HG03432 (cell line): Measurements from ENCODE around the gene GSG1L.

Experiments used
- ATAC-seq: cut with Tn5 transposase; IDR thresholded peaks from one replicate; pipeline ENCODE4 v1.9.1; 2021; ENCODE audit warnings: mild to moderate bottlenecking, moderate library complexity; ENCODE audit not compliant: unreplicated experiment

GSG1L gene

DNA sequence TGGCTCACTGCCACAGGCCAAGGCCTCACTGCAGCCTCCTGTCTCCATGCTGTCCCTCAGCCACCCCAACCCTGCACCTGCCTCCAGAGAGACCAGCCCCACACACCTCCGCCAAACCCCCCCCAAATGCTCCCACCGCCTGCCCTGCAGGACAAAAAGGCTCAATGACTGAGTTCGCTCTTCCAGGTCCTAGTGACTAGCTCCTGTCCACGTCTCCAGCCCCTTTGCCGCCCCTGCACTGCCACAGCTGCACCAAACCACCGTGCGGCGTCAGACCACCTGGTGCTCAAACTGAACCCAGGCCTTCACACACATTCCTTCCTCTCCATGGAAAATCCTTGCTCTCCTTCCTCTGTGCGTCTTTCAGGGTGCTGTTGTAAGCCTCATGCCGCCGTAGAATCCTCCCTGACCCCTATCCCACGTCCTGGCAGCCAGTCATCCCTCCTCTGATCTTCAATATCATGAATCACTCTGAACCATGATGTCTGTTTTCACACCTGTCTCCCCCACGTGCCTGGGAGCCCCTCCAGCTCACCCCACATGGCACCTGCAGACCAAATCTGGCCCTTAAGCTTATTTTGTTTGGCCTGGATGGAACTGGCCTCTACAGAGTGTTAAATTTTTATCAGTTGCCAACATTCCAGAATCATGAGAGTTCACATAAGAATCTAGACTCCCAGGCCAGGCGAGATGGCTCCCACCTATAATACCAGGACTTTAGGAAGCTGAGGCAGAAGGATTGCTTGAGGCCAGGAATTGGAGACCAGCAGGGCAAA is 4.3 kb upstream of the GSG1L start:
- no peak for ATAC-seq

DNA sequence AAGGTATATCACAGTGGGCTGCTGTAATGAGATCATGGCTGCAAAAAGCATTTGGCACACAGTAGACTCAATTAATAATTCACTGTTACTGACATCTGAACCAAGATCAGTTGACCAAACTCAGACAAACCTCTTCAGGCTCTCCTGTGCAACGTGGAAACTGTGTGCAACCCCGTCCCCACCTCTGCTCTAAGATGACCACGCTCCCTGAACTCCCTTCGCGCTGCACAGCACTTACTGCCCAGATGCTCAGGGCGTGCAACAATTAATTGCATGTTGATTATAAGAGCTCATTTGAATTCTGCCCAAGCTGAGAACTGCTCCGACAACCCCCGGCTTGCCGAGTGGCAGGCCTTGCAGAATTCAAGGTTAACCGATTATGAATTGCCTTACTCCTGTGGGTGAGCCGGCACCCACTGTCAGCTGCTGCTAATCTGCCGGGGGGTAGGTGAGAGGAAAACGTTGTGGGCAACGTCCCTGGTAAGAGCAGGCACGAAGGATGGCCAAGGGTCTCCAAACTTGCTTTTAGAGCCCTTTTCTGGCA is 1.3 kb upstream of the GSG1L start:
- ATAC-seq, result no peak

DNA sequence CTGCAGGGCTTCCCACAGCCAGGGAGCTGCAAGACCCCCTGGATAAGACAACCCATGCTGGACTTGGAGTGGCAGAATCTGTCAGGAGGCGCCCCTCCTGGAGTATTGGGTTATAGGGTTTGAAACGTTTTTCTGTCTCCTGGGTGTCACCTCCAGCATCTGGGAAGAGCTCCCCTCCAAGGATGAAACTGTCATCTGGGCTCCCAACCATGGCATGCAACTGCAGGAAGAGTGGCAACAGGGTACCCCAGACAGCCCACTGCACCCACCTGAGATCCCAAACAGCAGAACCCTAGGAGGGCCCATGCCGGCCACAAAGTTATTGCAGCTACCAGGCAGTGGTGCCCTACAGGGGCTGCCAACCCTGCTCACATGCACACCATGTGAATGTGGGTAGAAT is 636 bp upstream of the GSG1L start:
- ATAC-seq, result no peak

DNA sequence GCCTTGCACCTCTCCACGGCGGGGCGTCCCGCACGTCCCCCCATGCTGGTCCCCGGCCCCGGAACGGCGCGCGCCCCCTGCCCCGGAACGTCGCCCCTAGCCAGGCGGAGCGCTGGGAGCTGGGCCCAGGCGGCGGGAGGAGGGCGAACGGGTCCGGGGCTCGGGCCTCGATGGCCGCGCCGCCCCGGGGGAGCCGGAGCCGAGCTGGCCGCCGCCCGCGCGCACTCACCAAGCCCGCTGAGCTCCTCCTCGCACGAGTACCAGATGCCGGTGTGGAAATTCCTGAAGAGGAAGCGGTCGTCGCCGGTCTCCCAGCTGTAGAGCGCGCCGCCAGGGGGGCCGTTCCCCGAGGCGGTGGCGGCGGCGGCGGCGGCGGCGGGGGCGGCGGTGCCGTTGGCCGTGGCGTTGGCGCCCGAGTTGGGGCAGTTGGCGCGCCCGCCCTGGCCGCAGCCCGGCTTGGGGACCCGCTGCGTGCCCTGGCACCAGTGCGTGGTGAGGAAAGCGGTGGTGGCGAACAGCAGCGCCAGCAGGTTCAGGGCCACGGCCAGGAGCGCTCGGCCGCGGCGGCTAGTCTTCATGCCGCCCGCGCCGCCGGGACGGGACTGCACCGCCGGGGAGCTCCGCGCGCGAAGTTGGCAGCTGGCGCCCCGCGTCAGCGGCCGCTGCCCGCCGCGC is 530 bp downstream of the GSG1L start:
- ATAC-seq, result no peak

DNA sequence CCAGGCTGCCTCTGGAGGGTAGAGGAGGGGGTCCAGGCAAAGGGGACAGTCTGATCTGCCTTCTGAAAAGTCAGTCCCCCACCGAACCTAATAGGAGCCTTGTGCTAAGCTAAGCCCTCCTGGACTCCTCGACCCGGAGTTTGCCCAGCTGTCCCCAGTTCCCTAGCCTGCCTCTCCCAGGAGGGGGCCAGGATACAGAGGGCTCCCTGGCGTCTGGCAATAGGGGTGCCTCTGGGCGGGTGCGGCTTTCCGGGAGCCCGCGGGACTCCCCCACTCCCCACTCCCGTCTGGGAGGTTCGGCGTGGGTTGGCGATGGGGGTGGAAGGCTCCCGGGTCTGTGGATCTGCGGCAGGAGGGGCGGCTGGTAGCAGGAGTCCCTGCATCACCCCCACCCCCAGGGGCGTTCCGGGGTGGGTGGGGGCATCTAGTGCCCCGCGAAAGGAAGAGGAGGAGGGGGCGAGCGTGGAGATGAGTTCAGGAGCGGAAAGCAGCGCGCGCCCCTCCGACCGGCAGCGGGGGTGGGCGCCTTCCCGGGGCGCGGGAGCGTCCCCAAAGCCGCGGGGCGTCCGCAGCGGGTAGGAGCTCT is 1.2 kb downstream of the GSG1L start:
- no peak for ATAC-seq

DNA sequence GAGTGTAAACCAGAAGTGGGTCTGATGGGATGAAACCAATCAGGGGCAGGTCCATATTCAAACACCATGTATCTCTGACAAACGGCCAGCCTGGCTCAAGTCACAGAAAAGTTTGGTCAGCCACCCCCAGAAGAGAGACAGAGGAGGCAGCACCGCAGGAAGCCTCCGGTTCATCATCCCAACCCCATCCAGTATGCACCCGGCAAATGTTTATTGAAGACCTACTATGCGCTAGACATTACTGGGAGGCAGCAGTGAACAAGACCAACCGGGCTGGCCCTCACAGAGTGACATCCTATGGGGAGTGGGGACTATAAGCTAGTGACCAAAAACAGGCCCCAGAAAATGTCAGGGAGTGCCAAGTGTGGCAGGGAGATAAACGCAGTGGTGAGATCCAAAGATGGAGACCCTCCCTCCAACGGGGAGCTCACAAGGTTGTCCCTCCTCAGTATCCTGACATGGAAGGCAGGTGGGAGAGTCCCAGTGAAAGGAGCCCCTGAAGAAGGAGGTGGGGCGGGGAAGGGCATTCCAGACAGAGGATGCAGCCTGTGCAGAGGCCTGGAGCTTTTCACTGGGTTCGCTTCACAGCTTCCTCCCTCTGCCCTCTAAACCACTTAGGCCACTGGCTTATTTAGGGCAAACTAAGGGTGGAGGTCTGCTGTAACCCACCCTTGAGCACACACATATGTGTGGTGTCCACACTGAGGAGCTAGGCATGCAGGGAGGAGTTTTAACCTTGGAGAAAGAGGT is 2.0 kb downstream of the GSG1L start:
- ATAC-seq, result no peak

DNA sequence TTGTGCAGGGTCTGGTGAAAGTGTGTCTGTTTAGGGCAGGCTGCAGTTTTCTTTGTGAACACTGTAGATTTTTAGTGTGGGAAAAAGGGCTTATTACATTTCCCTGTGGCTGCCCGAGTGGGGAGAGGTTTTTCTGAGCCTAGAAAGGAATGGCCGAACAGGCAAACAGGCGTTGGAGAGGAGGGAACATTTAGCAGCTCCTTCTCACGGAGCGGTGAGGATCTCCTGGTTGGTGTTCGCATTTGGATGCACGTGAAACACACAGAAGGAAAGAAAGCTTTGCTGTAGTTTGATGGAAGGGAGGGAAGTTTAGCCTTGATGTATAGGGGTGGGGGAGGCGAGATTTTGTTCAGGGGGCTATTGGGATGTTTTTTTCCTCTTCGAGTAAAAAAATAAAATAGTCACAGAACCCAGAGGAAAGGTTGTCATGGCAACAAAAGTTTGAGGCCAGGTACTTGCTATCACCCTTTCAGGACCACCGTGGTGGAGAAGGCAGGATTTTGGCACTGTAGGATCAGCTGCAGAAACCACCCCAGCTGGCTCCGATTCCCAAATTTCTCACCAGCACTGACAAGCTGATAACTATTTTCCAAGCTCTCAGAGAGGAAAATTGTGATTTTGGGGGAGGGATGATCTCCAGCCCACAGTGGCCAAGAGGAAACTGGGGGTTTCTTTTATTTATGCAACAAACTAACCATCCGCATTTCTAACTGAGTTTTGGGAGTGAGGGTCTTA is 3.5 kb downstream of the GSG1L start:
- ATAC-seq, result no peak

DNA sequence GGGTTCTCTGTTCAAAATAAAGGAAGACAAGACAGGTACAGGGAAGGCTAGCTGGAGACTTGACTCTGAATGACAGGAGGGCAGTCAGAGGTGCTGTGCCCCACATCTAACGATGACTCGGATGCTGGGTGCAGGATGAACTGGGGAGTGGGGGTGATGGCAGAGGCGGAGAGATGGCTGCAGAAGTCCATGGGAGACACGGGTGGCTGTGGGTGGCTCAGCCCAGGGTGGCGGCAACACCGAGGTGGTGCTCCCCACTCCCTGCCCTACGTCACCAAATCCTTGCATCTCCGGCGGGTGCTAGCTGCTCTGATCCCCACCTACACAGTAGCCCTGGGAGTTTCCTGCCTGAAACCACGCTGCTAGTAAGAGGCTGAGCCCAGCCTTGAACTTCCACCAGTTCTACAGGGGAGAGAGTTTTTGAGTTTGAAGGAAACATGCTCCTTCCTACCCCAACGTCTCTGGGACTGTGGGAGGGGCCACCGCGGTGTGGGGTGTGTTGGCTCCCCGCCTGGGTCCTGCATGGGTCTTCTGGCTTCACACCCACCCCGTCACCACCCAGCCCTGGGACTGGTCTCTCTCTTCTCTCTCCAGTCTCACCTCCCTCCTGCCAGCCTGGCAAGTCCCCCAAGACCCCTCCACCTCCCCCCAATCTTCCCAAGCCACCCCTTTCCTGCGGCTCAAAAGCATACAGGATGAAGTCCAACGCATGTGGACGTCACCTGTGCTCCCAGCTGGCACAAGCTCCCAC is 4.5 kb downstream of the GSG1L start:
- no peak for ATAC-seq

DNA sequence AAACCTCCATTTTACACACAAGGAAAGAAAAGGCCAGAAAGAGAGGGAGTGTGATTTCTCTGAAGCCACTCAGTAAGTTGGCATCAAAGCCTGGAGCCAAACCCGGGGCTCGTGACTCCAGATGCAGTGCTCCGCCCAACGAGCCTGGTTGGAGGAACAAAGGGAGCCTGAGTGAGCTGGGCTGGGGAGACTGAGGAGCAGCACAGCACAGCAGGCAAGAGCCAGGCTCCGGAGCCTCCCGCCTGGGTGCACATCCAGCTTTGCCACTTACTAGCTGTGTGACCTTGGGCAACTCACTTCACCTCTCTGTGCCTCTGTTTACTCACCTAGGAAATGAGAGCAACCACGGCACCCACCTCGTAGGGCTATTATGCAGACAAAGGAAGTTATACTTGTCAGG is 5.6 kb downstream of the GSG1L start:
- ATAC-seq, result no peak

DNA sequence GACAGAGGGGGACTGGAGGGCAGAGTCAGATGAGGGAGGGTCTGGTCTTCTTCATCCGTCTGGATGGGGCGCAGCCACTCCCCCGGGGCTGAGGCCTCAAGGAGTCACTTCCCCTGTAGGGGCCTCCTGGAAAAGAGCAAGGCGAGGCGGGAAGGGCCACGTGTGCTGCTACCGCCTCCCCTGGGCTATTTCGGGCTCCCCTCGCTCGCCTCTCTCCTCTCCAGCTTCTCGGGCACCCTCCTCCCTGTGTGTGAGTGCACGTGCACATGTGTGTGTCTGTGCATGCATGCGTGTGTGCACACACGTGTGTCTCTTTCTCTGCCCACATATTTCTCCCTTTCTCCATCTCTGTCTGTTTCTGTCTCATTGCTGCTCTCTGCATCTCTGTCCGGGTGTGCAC is 10.1 kb downstream of the GSG1L start:
- ATAC-seq, result no peak

DNA sequence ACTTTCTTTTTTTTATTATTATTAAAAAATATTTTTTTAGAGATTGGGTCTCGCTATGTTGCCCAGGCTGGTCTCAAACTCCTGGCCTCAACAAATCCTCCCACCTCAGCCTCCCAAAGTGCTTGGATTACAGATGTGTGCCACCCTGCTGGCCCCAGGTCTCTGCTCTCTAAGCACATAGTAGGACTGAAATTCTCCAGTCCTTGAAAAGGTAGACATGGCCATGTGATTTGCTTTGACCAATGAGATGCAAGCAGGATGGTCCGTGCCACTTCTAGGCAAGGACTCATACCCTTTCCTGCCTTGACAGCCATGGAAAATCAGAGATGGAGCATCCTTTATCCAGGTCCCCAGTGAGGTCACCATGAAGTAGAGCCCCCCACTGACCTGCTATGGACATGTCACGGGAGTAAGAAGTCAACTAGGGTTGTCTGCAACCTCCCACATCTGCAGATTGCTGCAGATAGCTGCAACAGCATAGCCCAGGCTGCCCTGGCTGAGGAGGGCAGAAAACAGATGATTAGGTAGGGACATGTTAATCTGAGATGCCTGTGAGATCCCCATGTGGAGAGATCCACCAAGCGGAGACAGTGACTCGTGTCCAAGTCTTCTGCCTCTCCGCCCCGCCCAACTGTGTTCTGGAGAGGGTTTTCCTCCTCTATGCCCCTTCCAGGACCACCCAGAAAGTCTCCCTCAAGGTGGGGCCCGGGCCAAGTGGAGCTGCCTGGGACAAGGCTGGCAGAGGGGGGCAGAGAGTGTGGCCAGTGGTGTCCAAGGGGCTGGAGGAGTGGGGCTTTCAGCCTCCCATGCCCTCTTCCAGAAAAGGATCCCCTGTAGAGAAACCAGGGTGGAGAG is 11.0 kb downstream of the GSG1L start:
- ATAC-seq, result no peak

DNA sequence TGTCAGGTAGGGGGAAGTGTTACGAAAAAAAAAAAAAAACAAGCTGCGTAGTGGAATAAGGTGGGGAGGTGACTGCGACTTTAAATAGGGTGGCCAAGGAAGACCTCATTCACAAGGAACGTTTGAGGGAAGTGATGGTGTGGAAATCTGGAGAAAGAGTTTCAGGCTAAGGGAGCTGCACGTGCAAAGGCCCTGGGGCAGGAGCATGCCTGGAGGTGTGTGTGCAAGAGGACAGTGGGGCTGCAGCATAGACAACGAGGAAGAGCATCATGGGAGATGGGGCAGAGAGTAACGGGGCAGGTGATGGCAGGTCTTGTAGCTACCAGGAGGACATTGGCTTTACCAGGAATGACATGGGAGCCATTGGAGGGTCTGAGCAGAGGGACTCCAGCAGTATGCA is 12.0 kb downstream of the GSG1L start:
- ATAC-seq, result no peak

DNA sequence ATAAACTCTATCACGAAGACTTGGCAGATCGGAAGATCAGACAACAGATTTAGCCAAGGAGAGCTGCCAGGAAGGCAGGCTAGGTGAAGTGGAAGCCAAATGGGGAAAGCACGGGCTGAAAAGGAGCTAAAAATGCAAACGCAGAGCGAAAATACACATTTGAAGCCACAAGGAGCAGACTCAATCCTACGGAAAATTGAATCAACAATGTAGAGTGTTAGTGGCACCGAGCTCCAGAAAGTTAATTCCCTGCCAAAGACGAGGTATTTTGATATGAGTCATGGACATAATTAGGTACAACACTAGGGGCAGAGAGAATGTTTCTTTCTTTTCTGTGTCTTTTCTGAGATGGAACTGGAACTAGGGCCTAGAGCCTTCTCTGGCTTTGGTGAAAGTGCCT is 20.7 kb downstream of the GSG1L start:
- no peak for ATAC-seq

DNA sequence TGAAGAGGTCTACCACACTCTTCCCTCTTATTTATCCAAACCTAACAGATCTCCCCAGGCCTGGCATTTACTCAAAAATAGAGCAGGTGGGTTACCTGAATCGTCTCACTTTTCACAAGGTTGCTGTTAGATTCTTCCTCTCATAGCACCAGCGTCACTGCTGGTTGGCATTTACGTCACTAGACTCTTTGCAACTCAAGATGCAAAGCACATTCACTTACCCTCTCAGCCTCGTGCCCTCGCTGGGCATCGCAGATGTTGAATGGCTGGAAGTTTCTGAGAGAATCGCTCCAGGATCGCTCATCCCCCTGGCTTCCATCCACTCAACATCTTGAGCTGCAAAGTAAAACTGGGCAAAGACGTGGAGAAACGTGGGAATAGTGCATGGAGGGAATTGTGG is 21.9 kb downstream of the GSG1L start:
- no peak for ATAC-seq

DNA sequence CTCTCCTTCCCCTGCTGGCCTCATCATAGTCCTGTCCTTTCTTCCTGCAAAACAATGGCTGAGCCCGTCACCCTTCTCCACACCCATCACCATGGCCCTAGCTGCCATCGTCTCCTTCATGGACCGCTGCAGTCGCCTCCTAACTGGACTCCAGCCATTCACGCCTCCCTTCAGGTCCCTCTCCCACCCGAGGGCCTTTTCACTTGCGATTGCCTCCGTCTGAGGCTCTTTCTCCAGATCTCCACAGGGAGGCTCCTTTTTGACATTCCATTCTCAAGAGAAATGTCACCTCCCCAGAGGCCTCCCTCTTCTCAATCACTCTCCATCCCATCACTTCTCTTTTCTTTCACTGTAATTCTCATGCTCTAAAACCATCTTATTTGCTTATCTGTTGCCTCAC is 23.5 kb downstream of the GSG1L start:
- ATAC-seq, result no peak

DNA sequence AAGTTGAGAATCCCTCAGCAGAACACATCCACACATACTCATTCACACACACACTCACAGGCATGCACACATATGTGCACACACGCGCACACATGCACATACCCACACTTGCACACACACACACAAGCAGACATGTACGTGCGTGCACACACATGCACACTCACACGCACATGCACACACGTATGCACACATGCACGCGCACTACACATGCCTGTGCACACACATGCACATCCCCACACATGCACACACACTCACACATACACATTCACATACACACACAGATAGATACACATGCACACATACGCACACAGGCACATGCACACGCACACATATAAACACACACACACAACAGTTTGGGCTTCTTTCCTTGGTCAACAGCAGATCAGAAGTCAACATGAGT is 24.0 kb downstream of the GSG1L start:
- no peak for ATAC-seq

DNA sequence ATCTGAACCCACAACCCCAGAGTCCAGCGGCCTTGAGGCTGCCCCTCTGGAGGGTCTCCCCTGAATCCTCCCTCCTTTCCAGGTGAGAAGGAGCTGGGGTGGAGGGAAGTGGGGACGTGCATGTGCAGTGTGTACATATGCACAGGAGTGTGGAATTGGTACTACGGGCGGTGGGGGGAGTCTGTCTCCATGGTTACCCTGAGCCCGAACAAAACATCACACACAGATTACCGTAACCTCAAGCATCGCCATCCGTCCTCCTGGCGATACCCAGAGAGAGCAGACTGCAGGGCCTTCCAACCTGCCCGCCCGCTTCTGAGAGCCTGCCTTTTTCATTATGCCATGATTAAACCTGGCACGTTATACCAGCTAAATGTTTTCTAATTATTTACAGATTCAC is 25.1 kb downstream of the GSG1L start:
- no peak for ATAC-seq

DNA sequence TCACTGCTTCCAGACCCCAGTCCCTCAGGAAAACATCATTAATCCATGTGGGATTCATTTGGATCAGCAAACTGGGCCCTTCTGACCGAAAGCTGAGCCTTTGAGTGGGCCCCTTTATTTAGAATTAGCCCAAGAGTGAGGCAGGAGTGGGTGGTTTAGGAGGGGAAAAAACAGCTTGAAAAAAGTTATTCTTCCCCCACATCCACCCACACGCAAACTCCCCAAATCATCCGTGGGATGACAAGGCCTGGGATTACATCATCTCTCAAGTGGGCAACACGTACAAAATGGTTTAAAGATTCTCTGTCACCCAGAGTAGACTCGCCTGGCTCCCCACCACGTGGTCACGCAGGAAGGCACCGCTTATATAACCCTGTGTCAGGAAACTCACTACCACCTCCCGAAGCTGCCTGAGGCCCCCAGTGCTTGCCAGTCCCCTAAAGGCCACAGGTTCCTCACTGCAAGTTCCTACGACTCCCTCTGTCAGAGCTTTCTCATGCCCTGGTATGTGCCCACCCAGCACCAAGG is 27.6 kb downstream of the GSG1L start:
- no peak for ATAC-seq

DNA sequence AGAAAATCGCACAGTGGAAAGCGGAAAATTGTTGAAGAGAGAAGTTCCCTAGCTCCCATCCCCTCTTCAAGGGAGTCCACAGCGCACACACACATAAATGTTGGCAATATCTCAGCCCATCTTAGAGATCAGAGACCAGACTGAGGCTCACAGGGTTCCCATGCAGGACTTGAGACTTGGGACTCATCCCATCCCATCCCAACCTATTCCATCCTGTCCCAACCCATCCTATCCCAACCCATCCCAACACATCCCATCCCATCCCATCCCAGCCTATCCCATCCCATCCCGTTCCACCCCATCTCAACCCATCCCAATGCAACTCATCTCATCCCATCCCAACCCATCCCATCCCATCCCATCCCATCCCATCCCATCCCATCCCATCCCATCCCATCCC is 29.6 kb downstream of the GSG1L start:
- no peak for ATAC-seq
